GM18858 (cell line): ENCODE data around the gene PARM1.

ENCODE experiments used
- ATAC-seq: cut with Tn5 transposase; IDR thresholded peaks from one replicate; pipeline ENCODE4 v1.9.1; 2021; ENCODE audit not compliant: unreplicated experiment

PARM1 gene

GRCh38 chr4:74942251-74942917 lies 9.5 kb downstream of the PARM1 start:
- no peak for ATAC-seq

DNA sequence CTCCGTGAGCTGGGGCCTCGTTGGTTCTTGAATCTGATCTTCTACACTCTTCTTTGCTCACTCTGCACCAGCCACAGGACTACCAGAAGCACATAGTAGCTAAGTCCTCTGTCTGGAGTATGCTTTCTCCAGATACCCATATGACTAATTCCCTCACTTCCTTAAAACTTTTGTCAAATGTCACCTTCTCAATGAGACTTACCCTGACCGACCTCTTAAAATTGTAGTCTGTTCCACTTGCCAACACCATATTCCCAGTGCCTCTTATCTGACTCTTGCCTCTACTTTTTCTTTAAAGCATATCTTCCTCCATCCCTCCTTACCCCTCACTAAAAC lies 10.0 kb downstream of the PARM1 start:
- ATAC-seq = no peak

- ATAC-seq = no peak
Measured at GRCh38 chr4:74944354-74944793, 11.5 kb downstream of the PARM1 start.

DNA sequence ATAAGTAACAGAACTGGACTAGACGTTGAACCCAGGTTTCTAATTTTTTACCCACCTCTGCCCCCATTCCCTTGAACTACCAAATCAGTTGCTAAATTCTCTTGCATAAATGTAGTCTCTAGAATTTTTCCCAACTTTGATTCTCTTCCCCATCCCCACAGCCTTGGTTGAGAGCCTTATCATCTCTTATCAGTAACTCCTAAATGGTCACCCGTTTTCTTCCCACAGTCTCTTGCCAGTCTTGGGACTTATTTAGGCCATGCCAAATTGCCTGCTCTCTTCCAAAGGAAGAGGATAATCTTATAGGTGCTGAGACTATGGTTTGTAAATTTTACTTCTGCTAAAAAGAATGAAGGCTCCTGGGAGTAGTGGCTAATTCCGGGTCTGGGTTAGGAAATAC lies 13.3 kb downstream of the PARM1 start:
- ATAC-seq = no peak

DNA sequence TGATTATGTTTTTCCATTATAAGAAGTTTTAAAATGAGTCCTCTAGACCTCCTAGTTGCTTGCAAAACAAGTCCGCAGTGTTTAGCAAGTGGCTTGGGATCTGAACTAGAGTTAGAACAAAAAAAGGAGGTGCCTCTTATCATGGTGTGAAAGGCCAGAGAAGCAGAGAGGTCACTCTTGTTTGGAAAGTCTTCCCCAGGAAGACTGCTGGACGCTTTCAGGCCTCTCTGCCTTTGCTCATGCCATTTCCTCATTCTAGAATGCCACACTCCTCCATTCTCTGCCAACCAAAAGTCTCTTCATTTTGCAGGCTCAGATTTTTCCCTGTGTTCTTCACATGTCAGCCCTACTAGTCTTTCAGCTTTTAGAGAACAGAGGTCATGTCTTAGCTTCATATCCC lies 14.9 kb downstream of the PARM1 start:
- no peak for ATAC-seq

GRCh38 chr4:74948236-74948635 lies 15.3 kb downstream of the PARM1 start:
- no peak for ATAC-seq

- no peak for ATAC-seq
Measured at GRCh38 chr4:74950200-74950599, 17.3 kb downstream of the PARM1 start.

GRCh38 chr4:74950882-74951281 lies 18.0 kb downstream of the PARM1 start:
- no peak for ATAC-seq

GRCh38 chr4:74953647-74954046 lies 20.7 kb downstream of the PARM1 start:
- no peak for ATAC-seq

DNA sequence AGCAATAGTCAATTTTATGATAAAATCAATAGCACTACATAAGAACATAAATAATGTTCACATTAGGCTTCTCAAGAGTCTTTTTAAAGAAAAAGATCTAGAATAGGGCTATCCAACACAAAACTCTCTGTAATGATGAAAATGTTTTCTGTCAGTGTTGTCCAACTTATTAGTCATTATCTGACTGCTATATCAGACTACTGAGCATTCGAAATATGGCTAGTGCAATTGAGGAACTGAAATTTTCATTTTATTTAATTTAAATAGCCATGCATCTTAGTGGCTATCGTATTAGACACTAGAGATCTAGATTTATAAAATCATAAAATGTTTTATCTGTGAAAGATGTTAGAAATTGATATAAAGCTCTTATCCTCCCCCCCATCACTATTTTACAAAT lies 26.0 kb downstream of the PARM1 start:
- ATAC-seq = no peak

DNA sequence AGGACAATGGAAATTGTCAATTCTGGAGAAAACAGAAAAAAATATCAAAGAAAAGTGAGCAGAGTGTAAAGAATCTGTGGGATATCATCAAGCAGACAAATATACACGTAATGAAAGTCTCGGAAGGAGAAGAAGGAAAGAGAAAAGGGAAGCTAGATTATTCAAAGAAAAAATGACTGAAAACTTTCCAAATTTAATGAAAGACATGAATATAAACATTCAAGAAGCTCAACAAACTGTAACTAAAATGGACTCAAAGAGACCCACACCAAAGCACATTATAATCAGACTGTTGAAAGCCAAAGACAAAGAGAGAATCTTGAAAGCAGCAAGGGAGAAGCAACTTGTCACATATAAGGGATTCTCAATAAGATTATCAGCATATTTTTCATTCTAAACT lies 28.3 kb downstream of the PARM1 start:
- no peak for ATAC-seq

DNA sequence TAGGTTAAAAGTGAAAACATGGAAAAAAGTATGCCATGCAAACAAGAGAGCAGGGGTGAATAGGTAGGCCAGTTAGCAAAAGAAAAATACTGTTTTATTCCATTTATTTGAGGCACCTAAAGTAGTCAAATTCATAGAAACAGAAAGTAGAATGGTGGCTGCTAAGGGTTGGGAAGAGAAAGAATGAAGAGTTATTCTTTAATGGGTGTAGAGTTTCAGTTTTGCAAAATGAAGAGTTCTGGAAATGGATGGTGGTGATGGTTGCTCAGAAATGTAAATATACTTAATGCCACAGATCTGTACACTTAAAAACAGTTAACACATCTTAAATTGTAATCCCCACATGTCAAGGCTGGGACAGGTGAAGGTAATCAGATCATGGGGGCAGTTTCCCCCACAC lies 29.7 kb downstream of the PARM1 start:
- ATAC-seq = no peak

DNA sequence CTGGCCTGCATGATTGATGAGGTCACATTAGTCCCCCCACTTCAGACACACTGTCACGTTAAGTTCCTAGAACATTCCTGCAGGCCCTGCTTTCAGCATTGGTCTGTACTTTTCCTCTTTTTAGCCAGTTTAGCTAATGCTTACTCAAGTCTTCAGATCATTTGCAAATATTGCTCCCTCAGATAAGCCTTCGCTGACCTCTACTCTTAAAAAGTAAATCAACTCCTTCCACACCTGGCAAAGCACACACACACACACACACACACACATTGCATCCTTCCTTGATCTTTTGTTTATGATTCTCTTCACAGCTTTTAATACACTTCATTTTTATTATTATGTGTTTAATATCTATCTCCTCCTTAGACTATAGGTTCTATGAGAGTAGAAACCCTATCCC lies 31.4 kb downstream of the PARM1 start:
- ATAC-seq = no peak

GRCh38 chr4:74967324-74967723 lies 34.4 kb downstream of the PARM1 start:
- ATAC-seq = no peak

DNA sequence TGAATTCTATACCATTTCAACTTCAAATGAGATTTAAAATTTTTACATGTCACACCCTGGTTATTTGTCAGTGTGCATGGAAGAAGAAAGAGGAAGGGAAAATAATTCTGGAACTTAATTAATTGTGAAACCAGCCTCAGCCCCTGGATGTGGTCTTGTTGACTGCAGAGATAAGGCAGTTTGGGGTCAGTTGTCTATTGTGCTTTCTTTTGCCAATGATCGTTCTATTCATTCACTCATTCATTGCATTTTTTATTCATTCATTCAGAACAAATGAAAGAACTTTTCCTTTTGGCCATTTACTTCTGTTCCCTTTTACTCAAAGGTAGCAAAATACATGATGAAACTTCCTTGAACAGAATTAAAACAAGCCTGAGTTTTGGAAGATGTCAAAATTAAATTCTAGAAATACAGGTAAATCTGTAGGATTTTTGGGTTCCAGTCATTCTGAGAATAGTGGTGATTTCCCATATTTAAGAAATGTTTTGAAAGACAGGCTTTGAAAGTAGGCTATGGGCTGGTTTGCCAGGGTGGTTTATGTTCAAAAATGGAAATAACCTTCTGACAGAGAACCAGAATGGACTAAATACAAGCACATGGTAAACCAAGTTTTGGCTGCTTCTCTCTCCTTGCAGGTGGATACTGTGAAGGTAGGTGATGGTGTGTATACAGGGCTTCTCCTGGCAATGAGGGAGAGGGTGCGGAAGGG lies 35.7 kb downstream of the PARM1 start:
- peak; percentile 67 for ATAC-seq

- ATAC-seq = no peak
Measured at GRCh38 chr4:74969507-74970474, 36.9 kb downstream of the PARM1 start.

GRCh38 chr4:74970577-74970976 lies 37.7 kb downstream of the PARM1 start:
- no peak for ATAC-seq

DNA sequence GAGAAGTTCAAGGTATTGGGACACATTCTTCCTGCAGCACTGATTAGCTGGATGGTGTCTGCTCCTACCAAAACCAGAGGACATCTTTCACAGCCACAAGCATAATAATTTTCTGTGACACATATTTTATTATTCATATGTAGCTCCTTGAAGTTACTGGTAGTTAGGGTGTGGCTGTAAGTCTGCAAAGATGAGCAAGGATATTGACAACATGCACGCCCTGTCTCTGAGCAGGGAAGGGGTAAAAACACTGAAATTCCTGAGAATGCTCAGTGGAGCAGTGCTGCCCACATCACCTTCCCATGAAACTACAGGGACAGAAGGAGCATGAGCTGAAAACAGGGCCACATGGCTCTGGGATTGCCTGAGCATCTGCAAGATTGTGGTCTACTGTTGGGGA lies 38.9 kb downstream of the PARM1 start:
- no peak for ATAC-seq

GRCh38 chr4:74975082-74975481 lies 42.2 kb downstream of the PARM1 start:
- no peak for ATAC-seq

DNA sequence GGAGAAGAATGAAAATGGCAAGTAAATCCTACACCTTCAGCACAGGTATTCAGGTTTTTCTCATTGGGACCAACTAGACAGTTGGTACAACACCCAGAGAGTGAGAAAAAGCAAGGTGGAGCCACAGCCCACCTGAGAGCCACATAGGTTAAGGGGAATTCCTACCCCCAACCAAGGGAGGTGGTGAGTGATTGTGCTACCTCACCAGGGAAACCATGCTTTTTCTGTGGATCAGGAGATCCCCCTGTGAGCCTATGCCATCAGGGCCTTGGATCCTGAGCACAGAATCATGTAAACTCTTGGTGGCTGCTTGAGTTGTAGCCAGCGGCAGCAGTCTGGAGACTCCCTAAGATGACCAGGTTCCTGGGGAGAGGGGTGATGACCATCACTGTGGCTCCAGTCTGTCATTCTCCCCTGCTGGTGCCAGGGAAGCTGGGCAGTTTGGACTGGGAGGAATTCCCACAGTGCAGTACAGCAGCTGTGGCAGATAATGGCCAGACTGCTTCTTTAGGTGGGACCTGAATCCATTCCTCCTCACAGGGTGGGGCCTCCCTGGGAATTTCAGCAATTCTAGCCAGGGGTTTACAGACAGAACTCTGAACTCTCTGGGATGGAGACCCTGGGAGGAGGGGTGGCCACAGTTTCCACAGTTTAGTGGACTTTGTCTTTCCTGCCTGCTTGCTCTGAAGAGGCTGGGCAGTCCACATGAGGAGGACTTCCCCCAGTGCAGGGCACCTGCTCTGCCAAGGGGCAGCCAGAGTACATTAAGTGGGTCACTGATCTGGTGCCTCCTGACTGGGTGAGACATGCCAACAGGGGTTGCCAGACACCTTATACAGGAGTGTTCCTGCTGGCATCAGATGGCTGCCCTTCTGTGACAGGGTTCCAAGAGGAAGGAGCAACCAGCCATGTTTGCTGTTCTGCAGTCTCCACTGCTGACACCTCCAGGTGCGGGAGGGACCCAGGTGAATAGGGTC lies 43.2 kb downstream of the PARM1 start:
- ATAC-seq = no peak
